Keratinocyte (primary cell): ENCODE measurements around the gene C20orf144. TPM values are rescaled to one million over a fixed set of nuclear protein-coding genes. Genes with fewer than 3 reads are reported as not detected.

Experiments used
- DNase-seq: peaks from one replicate; pipeline ENCODE4 v3.0.0-alpha.2; 2011; ENCODE audit warnings: low read depth, missing footprints, low spot score
- FAIRE-seq: peaks from 2 replicates; lab custom pipeline; 2011; peaks lifted over from hg19 to GRCh38; lab: Jason Lieb, UNC
- H2AFZ ChIP-seq: 2 replicates; pipeline ENCODE4 v1.6.0; 2012; ENCODE audit warnings: low read length, control low read depth, inconsistent platforms; ENCODE audit not compliant: control insufficient read depth
- H3K27ac ChIP-seq: 2 replicates; pipeline ENCODE4 v1.5.1; 2011; ENCODE audit warnings: low read length; ENCODE audit not compliant: control insufficient read depth, insufficient read depth
- H3K27me3 ChIP-seq: 3 replicates; pipeline ENCODE4 v1.6.0; 2011; ENCODE audit warnings: low read length; ENCODE audit not compliant: control insufficient read depth, insufficient read depth; ENCODE audit errors: extremely low read depth
- H3K36me3 ChIP-seq, 2 experiments: 2 replicates in 1 of 2; 3 replicates in 1 of 2; pipeline ENCODE4 v1.5.1; 2011; ENCODE audit warnings: low read length in 2 of 2, mild to moderate bottlenecking in 1 of 2; ENCODE audit not compliant: control insufficient read depth in 2 of 2, insufficient read depth in 2 of 2; ENCODE audit errors: extremely low read depth in 1 of 2
- H3K4me1 ChIP-seq: 3 replicates; pipeline ENCODE4 v1.5.1; 2011; ENCODE audit warnings: low read length; ENCODE audit not compliant: control insufficient read depth, insufficient read depth; ENCODE audit errors: extremely low read depth
- H3K4me2 ChIP-seq: 3 replicates; pipeline ENCODE4 v1.6.0; 2011; ENCODE audit warnings: low read depth, low read length; ENCODE audit not compliant: control insufficient read depth, insufficient read depth; ENCODE audit errors: extremely low read depth
- H3K4me3 ChIP-seq, 3 experiments: fragments of 200-600 bp in 1 of 3; sonication (generic) in 1 of 3; 2 replicates in 2 of 3; 3 replicates in 1 of 3; pipeline ENCODE4 v1.5.1; 2011 to 2016; ENCODE audit warnings: low read length in 3 of 3, mild to moderate bottlenecking in 3 of 3, control low read depth in 2 of 3, inconsistent platforms in 1 of 3, low read depth in 1 of 3, mixed read lengths in 1 of 3, mixed run types in 1 of 3, moderate library complexity in 1 of 3; ENCODE audit not compliant: control insufficient read depth in 2 of 3, insufficient read depth in 2 of 3; ENCODE audit errors: extremely low read depth in 1 of 3
- H3K79me2 ChIP-seq: 2 replicates; pipeline ENCODE4 v1.6.0; 2012; ENCODE audit warnings: low read length; ENCODE audit not compliant: control insufficient read depth, insufficient read depth
- H3K9ac ChIP-seq: 3 replicates; pipeline ENCODE4 v1.6.0; 2011; ENCODE audit warnings: low read length; ENCODE audit not compliant: control insufficient read depth, insufficient read depth; ENCODE audit errors: extremely low read depth
- H3K9me1 ChIP-seq: 3 replicates; pipeline ENCODE4 v1.6.0; 2011; ENCODE audit warnings: low read length; ENCODE audit not compliant: control insufficient read depth, insufficient read depth; ENCODE audit errors: extremely low read depth
- H3K9me3 ChIP-seq: 2 replicates; pipeline ENCODE4 v1.5.1; 2012; ENCODE audit warnings: low read depth, low read length; ENCODE audit not compliant: control insufficient read depth
- H4K20me1 ChIP-seq: 3 replicates; pipeline ENCODE4 v1.6.0; 2011; ENCODE audit warnings: low read length; ENCODE audit not compliant: control insufficient read depth, insufficient read depth; ENCODE audit errors: extremely low read depth
- EZH2 ChIP-seq: IDR thresholded peaks from one replicate; pipeline ENCODE4 v1.6.1; 2012; ENCODE audit warnings: inconsistent platforms, mild to moderate bottlenecking, low read length, moderate library complexity
- dilution Hi-C: fragments of 300-500 bp; cut with MboI; formaldehyde crosslinking; loops from one replicate; pipeline ENCODE4 v1.7.0; 2020; ENCODE audit warnings: low sequenced_read_pairs; ENCODE audit not compliant: extremely low pct_ligation_motif_present
- polyA plus RNA-seq, 5 experiments: library from polyadenylated mRNA; depleted of rRNA in 3 of 5; stranded (reverse) in 3 of 5; stranded (forward) in 1 of 5; unstranded in 1 of 5; fragments of >200 nt; gene quantifications; 1 replicate in 1 of 5; 2 replicates in 3 of 5; 3 replicates in 1 of 5; pipeline versions ENCODE4 v1.2.1 to v1.2.3, GENCODE V29; 2011 to 2012; ENCODE audit warnings: missing spikeins in 2 of 5, low read depth in 1 of 5, low replicate concordance in 1 of 5
- TF ChIP-seq, protein P1 (sequence below), 3 experiments: IDR thresholded peaks in 1 of 3; conservative IDR thresholded peaks in 1 of 3; optimal IDR thresholded peaks in 1 of 3; 2 replicates in 2 of 3; 3 replicates in 1 of 3; pipeline versions ENCODE3 to v1.5.1; 2011; ENCODE audit warnings: low read length in 3 of 3, mild to moderate bottlenecking in 3 of 3, moderate library complexity in 2 of 3, control low read depth in 1 of 3, inconsistent platforms in 1 of 3; ENCODE audit not compliant: insufficient read depth in 2 of 3; ENCODE audit errors: extremely low read depth in 1 of 3

C20orf144 gene
- polyA plus RNA-seq, 1 donor (not counting 4 experiments of a cell fraction or from before 2014, with no cell fraction given): 0.03 TPM

DNA sequence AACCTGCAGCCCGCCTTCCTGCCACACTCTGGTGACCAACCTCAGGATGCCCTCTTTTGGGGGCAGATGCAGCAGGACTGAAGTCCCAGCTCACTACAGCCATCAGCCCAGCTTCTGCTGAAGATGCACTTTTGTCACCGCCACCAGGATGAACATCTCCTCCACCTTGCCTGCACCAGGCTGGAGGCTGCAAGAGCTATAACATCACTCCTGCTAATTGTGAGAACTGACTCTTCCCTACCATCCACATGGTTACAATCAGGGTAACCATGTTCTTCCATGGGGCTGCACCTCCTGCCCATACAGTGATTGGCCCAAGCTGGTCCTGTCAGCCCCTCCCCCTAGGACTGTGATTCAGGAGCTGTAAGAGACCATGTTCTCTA, 2.6 kb downstream of the C20orf144 start:
- Histone ChIP-seq H3K4me3 (no peak overlapping the region), H3K9me1 (no peaks in the 10 kb centered on the region), H4K20me1 (no peaks in the 10 kb centered on the region), H3K27ac (no peak overlapping the region), H3K4me2 (no peak overlapping the region), H2AFZ (no peak overlapping the region), H3K36me3 (no peaks in the 10 kb centered on the region), H3K27me3 (no peaks in the 10 kb centered on the region), H3K9ac (no peak overlapping the region), H3K79me2 (no peaks in the 10 kb centered on the region), H3K9me3 (no peaks in the 10 kb centered on the region), H3K4me1 (peaks cover 27% of the 10 kb centered on the region)
- FAIRE-seq (no peak), DNase-seq (no peak)
- dilution Hi-C loops: no loop called here
- no peak for TF ChIP-seq EZH2
- TF ChIP-seq, protein P1, sequence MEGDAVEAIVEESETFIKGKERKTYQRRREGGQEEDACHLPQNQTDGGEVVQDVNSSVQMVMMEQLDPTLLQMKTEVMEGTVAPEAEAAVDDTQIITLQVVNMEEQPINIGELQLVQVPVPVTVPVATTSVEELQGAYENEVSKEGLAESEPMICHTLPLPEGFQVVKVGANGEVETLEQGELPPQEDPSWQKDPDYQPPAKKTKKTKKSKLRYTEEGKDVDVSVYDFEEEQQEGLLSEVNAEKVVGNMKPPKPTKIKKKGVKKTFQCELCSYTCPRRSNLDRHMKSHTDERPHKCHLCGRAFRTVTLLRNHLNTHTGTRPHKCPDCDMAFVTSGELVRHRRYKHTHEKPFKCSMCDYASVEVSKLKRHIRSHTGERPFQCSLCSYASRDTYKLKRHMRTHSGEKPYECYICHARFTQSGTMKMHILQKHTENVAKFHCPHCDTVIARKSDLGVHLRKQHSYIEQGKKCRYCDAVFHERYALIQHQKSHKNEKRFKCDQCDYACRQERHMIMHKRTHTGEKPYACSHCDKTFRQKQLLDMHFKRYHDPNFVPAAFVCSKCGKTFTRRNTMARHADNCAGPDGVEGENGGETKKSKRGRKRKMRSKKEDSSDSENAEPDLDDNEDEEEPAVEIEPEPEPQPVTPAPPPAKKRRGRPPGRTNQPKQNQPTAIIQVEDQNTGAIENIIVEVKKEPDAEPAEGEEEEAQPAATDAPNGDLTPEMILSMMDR (optimal IDR thresholded peaks at IDR 0.05 in 1 of 3, IDR thresholded peaks at IDR 0.05 in 1 of 3, conservative IDR thresholded peaks at IDR 0.05 in 1 of 3; ENCODE audit: extremely low read depth in 1 of 3, insufficient read depth in 2 of 3, low read length in 3 of 3): no peak

DNA sequence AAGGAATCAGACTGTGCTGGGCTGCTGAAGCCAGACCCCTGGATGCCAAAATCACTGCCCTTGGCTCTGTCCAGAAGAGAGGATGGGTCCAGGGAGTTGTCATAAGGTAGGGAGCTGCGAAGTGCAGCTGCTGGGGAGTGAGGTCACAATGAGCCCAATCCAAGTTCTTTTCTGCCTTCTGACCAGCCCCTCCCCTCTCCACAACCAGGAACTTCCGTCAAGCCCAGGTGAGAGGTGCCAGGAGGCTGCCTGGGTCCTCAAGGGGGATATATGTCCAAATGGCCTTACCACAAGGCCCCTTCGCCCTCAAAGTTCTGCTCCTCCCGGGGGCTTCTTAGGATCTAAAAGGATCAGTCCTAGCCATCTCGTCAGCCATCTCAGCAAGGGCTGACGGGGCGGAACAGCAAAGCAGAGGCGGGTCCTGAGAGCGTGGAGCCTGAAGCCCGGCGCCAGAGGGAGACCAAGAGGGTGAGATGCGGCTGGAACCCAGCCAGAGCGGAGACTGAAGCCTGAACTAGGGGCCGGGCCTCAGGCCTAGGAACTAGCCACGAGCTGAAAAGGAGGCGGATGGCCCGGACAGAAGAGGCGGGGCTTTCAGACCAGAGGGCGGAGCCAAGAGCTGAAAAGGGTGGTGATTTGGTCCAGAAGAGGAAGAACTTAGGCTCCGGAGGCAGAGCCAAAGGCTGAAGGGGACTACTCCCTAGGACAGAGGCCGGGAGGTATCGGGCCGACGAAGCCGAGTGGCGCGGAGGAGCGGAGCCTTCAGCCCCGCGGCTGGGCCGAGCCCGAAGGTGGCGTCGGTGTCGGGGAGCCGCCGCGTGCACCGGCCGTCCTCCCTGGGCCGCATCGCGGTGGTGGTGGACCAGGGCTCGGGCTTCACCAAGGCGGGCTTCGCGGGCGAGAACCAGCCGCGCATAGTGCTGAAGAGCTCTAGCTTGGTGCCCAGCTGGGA, 4.4 kb downstream of the C20orf144 start, which contains the start of gene ACTL10:
TSS of gene ACTL10 (plus strand) at position 651 of the 952 bp plus-strand sequence. CDS start 555 bp downstream, outside the sequence.
- no peaks in the 10 kb centered on the region for H3K36me3 ChIP-seq
- H4K20me1 ChIP-seq: no peaks in the 10 kb centered on the region
- H3K9ac ChIP-seq: peak within 1 kb of the TSS; percentile 69
- no peaks in the 10 kb centered on the region for H3K9me3 ChIP-seq
- DNase-seq (peak; percentile 84), FAIRE-seq (peak; percentile 17)
- peaks cover 27% of the 10 kb centered on the region for H3K4me1 ChIP-seq
- peak within 1 kb of the TSS; percentile 81 for H3K4me2 ChIP-seq
- peak within 1 kb of the TSS; percentile 34 for H3K27ac ChIP-seq
- no peak for TF ChIP-seq EZH2
- TF ChIP-seq, protein P1 (optimal IDR thresholded peaks at IDR 0.05 in 1 of 3, IDR thresholded peaks at IDR 0.05 in 1 of 3, conservative IDR thresholded peaks at IDR 0.05 in 1 of 3; ENCODE audit: extremely low read depth in 1 of 3, insufficient read depth in 2 of 3, low read length in 3 of 3): peak in 1 of 3 experiments; percentile 34
- peak within 1 kb of the TSS; percentile 47 to 78 (median 68) for H3K4me3 ChIP-seq
- dilution Hi-C loops: no loop called here
- peak within 1 kb of the TSS; percentile 82 for H2AFZ ChIP-seq
- H3K79me2 ChIP-seq: no peaks in the 10 kb centered on the region
- no peaks in the 10 kb centered on the region for H3K27me3 ChIP-seq
- H3K9me1 ChIP-seq: no peaks in the 10 kb centered on the region
